Measurements from ENCODE around the gene ZNF30. TPM values are rescaled to one million over a fixed set of nuclear protein-coding genes. Genes with fewer than 3 reads are reported as not detected.
"Not testable (repeated sequence)": the region's sequence is repeated elsewhere in the genome, so short reads cannot be mapped to it uniquely, and the experiment has no call there.

ZNF30 gene
- total RNA-seq, 1 donor from 2014 or later, result 6.9 TPM

- Mint-ChIP-seq H3K4me3 (ENCODE audit: unreplicated experiment) (peak overlapping the region; percentile 99), H3K4me1 (ENCODE audit: unreplicated experiment) (peaks cover 39% of the 10 kb centered on the region), H3K9me3 (ENCODE audit: unreplicated experiment) (peaks cover 50% of the 10 kb centered on the region), H3K27ac (ENCODE audit: unreplicated experiment) (peak overlapping the region; percentile 100), H3K27me3 (ENCODE audit: unreplicated experiment) (peaks cover 52% of the 10 kb centered on the region), H3K36me3 (ENCODE audit: low read depth, unreplicated experiment) (peaks cover 61% of the 10 kb centered on the region)
- peak; percentile 24 for DNase-seq (ENCODE audit: low spot score)
- no peak for TF ChIP-seq CTCF (IDR thresholded peaks at IDR 0.05; ENCODE audit: unreplicated experiment)
Measured at GRCh38 chr19:34962687-34963572, 36.2 kb downstream of the ZNF30 start.

GRCh38 chr19:34963573-34964406 lies 37.1 kb downstream of the ZNF30 start, which contains the start of gene ZNF792:
Gene ZNF792, minus strand, starts transcription at chr19:34964229. Its CDS starts 567 bp downstream, at chr19:34963662.
- H3K4me3 Mint-ChIP-seq (ENCODE audit: unreplicated experiment), result peak within 1 kb of the TSS; percentile 99
- no peak for TF ChIP-seq CTCF (IDR thresholded peaks at IDR 0.05; ENCODE audit: unreplicated experiment)
- peaks cover 39% of the 10 kb centered on the region for H3K4me1 Mint-ChIP-seq (ENCODE audit: unreplicated experiment)
- H3K27ac Mint-ChIP-seq (ENCODE audit: unreplicated experiment), result peak within 1 kb of the TSS; percentile 100
- H3K36me3 Mint-ChIP-seq (ENCODE audit: low read depth, unreplicated experiment), result peaks cover 60% of the 10 kb centered on the region
- H3K9me3 Mint-ChIP-seq (ENCODE audit: unreplicated experiment), result peaks cover 48% of the 10 kb centered on the region
- peak; percentile 87 for DNase-seq (ENCODE audit: low spot score)
- peaks cover 44% of the 10 kb centered on the region for H3K27me3 Mint-ChIP-seq (ENCODE audit: unreplicated experiment)

- TF ChIP-seq CTCF (IDR thresholded peaks at IDR 0.05; ENCODE audit: unreplicated experiment), result no peak
- peaks cover 37% of the 10 kb centered on the region for H3K27me3 Mint-ChIP-seq (ENCODE audit: unreplicated experiment)
- no peak for DNase-seq (ENCODE audit: low spot score)
- H3K4me1 Mint-ChIP-seq (ENCODE audit: unreplicated experiment), result peaks cover 37% of the 10 kb centered on the region
- peak overlapping the region; percentile 83 for H3K27ac Mint-ChIP-seq (ENCODE audit: unreplicated experiment)
- H3K4me3 Mint-ChIP-seq (ENCODE audit: unreplicated experiment), result peak overlapping the region; percentile 91
- peaks cover 56% of the 10 kb centered on the region for H3K36me3 Mint-ChIP-seq (ENCODE audit: low read depth, unreplicated experiment)
- peaks cover 43% of the 10 kb centered on the region for H3K9me3 Mint-ChIP-seq (ENCODE audit: unreplicated experiment)
Measured at GRCh38 chr19:34964598-34964997, 37.9 kb downstream of the ZNF30 start.

- Mint-ChIP-seq H3K27me3 (ENCODE audit: unreplicated experiment) (peaks cover 28% of the 10 kb centered on the region), H3K9me3 (ENCODE audit: unreplicated experiment) (peaks cover 41% of the 10 kb centered on the region), H3K4me3 (ENCODE audit: unreplicated experiment) (peak overlapping the region; percentile 84), H3K4me1 (ENCODE audit: unreplicated experiment) (peaks cover 28% of the 10 kb centered on the region), H3K36me3 (ENCODE audit: low read depth, unreplicated experiment) (peaks cover 54% of the 10 kb centered on the region)
- DNase-seq (ENCODE audit: low spot score); H3K27ac Mint-ChIP-seq (ENCODE audit: unreplicated experiment): not testable (repeated sequence)
Measured at GRCh38 chr19:34965505-34965904, 38.8 kb downstream of the ZNF30 start.

GRCh38 chr19:34967551-34967950 lies 40.8 kb downstream of the ZNF30 start:
- H3K4me3 Mint-ChIP-seq (ENCODE audit: unreplicated experiment), result no peak overlapping the region
- no peak overlapping the region for H3K27ac Mint-ChIP-seq (ENCODE audit: unreplicated experiment)
- DNase-seq (ENCODE audit: low spot score), result no peak
- no peak for TF ChIP-seq CTCF (IDR thresholded peaks at IDR 0.05; ENCODE audit: unreplicated experiment)
- peaks cover 29% of the 10 kb centered on the region for H3K9me3 Mint-ChIP-seq (ENCODE audit: unreplicated experiment)
- peaks cover 13% of the 10 kb centered on the region for H3K27me3 Mint-ChIP-seq (ENCODE audit: unreplicated experiment)
- peaks cover 10% of the 10 kb centered on the region for H3K4me1 Mint-ChIP-seq (ENCODE audit: unreplicated experiment)
- H3K36me3 Mint-ChIP-seq (ENCODE audit: low read depth, unreplicated experiment), result peaks cover 40% of the 10 kb centered on the region
